B cell (primary cell): ENCODE results near the gene GPT2. TPM values are rescaled to one million over a fixed set of nuclear protein-coding genes. Genes with fewer than 3 reads are reported as not detected.

Source experiments
- ATAC-seq: fragments of 200-7000 bp; cut with Tn5 transposase; one replicate; pipeline ENCODE4 v1.10.0; 2021; ENCODE audit warnings: low read depth, mild to moderate bottlenecking, moderate number of reproducible peaks, moderate library complexity
- CTCF ChIA-PET: fragments of 350-600 bp; sonication (Branson Sonifier 250); formaldehyde crosslinking; loops from one replicate; lab custom pipeline; 2021; ENCODE audit warnings: antibody characterized with exemption, inconsistent platforms; lab: Charles Lee
- POLR2A ChIA-PET: fragments of 350-600 bp; sonication (Branson Sonifier 250); formaldehyde crosslinking; loops from one replicate; lab custom pipeline; 2021; ENCODE audit warnings: antibody characterized with exemption; lab: Charles Lee
- DNase-seq: peaks from one replicate; pipeline ENCODE4 v3.0.0; 2013
- H2AFZ ChIP-seq: 2 replicates; pipeline ENCODE4 v1.6.1; 2012; ENCODE audit warnings: mild to moderate bottlenecking, low read depth, low read length; ENCODE audit not compliant: insufficient read depth, poor library complexity, severe bottlenecking
- H3K27ac ChIP-seq, 2 donors: 1 replicate in 1 of 2; 2 replicates in 1 of 2; pipeline ENCODE4 v1.5.1; 2012 to 2013; ENCODE audit warnings: low read length in 2 of 2, mild to moderate bottlenecking in 2 of 2, moderate library complexity in 1 of 2
- H3K27me3 ChIP-seq, 4 experiments: fragments of 200-600 bp in 1 of 4; sonication (generic) in 1 of 4; replicated peaks in 1 of 4; 1 replicate in 2 of 4; 2 replicates in 2 of 4; pipeline versions ENCODE4 v1.6.1 to v1.7.0; 2013 to 2016; ENCODE audit warnings: low read length in 3 of 4, mild to moderate bottlenecking in 2 of 4, mixed read lengths in 1 of 4, moderate library complexity in 1 of 4; ENCODE audit not compliant: insufficient read depth in 4 of 4, control insufficient read depth in 3 of 4; ENCODE audit errors: control extremely low read depth in 1 of 4
- H3K36me3 ChIP-seq, 2 experiments: replicated peaks in 1 of 2; 1 replicate in 1 of 2; 2 replicates in 1 of 2; pipeline versions ENCODE4 v1.6.1 to v1.7.1; 2013; ENCODE audit warnings: low read length in 1 of 2; ENCODE audit not compliant: insufficient read depth in 2 of 2, control insufficient read depth in 1 of 2; ENCODE audit errors: control extremely low read depth in 1 of 2, extremely low read depth in 1 of 2
- H3K4me1 ChIP-seq, 2 donors: fragments of 200-600 bp in 1 of 2; sonication (generic) in 1 of 2; 1 replicate in 1 of 2; 2 replicates in 1 of 2; pipeline versions ENCODE4 v1.5.1 to v1.6.1; 2013 to 2017; ENCODE audit warnings: low read length in 2 of 2; ENCODE audit not compliant: control insufficient read depth in 2 of 2, insufficient read depth in 2 of 2
- H3K4me2 ChIP-seq: replicated peaks from 2 replicates; pipeline ENCODE3; 2012; ENCODE audit warnings: mild to moderate bottlenecking, low read depth, low read length; ENCODE audit not compliant: poor library complexity, severe bottlenecking
- H3K4me3 ChIP-seq, 5 experiments: fragments of 200-600 bp in 1 of 5; sonication (generic) in 1 of 5; 1 replicate in 3 of 5; 2 replicates in 2 of 5; pipeline versions ENCODE4 v1.5.1 to v1.7.0; 2011 to 2016; ENCODE audit warnings: low read length in 4 of 5, mild to moderate bottlenecking in 4 of 5, low read depth in 2 of 5, control low read depth in 1 of 5, moderate library complexity in 1 of 5; ENCODE audit not compliant: insufficient read depth in 1 of 5; ENCODE audit errors: control extremely low read depth in 1 of 5, extremely low read depth in 1 of 5
- H3K79me2 ChIP-seq: fragments of 200-600 bp; sonication (generic); one replicate; pipeline ENCODE4 v1.6.0; 2016; ENCODE audit warnings: low read length; ENCODE audit not compliant: control insufficient read depth, insufficient read depth
- H3K9ac ChIP-seq: fragments of 200-600 bp; sonication (generic); 2 replicates; pipeline ENCODE4 v1.6.1; 2017; ENCODE audit warnings: mild to moderate bottlenecking, low read length, moderate library complexity
- H3K9me3 ChIP-seq, 3 donors: one replicate each; pipeline versions ENCODE4 v1.6.1 to v1.7.1; 2013; ENCODE audit warnings: low read length in 2 of 3; ENCODE audit not compliant: control insufficient read depth in 2 of 3, insufficient read depth in 1 of 3; ENCODE audit errors: control extremely low read depth in 1 of 3
- H4K20me1 ChIP-seq: 2 replicates; pipeline ENCODE4 v1.6.0; 2012; ENCODE audit warnings: mild to moderate bottlenecking, low read length; ENCODE audit not compliant: insufficient read depth, control insufficient read depth, poor library complexity, severe bottlenecking
- H3K27ac Mint-ChIP-seq: one replicate; pipeline ENCODE4 v1.8.0; 2021; ENCODE audit warnings: mixed read lengths
- H3K27me3 Mint-ChIP-seq: one replicate; pipeline ENCODE4 v1.8.0; 2021; ENCODE audit warnings: mixed read lengths
- H3K4me1 Mint-ChIP-seq: one replicate; pipeline ENCODE4 v1.8.0; 2021; ENCODE audit warnings: mixed read lengths
- H3K4me3 Mint-ChIP-seq: one replicate; pipeline ENCODE4 v1.8.0; 2021; ENCODE audit warnings: mixed read lengths
- H3K9me3 Mint-ChIP-seq: one replicate; pipeline ENCODE4 v1.8.0; 2022; ENCODE audit warnings: mixed read lengths; ENCODE audit not compliant: insufficient read depth
- EZH2 ChIP-seq: IDR thresholded peaks from 2 replicates; pipeline ENCODE4 v1.6.1; 2012; ENCODE audit warnings: borderline replicate concordance, low read depth, mild to moderate bottlenecking, moderate library complexity, low read length; ENCODE audit not compliant: insufficient read depth, poor library complexity, severe bottlenecking
- WGBS: methylation state at CpG from one replicate; pipeline ENCODE4 v1.1.5; 2013; ENCODE audit warnings: missing lambda C conversion rate; ENCODE audit not compliant: insufficient coverage; 5-methylcytosine and 5-hydroxymethylcytosine counted together
- intact Hi-C: fragments of 100-400 bp; cut with micrococcal nuclease; formaldehyde crosslinking; loops from one replicate; pipeline ENCODE4 v1.10.0; 2022
- polyA plus RNA-seq: library from polyadenylated mRNA; depleted of rRNA; stranded (reverse); fragments of >200 nt; gene quantifications from 2 replicates; pipeline ENCODE4 v1.2.3, GENCODE V29; 2012
- total RNA-seq, 2 donors: library from RNA; stranded (reverse); fragments of 120-200 nt in 1 of 2; gene quantifications; 1 replicate in 1 of 2; 2 replicates in 1 of 2; pipeline versions ENCODE4 v1.2.3 to v1.2.4, GENCODE V29; 2013 to 2022
- TF ChIP-seq, protein P1 (sequence below): fragments of 200-600 bp; IDR thresholded peaks from one replicate; pipeline ENCODE4 v1.8.0; 2022; ENCODE audit warnings: antibody characterized with exemption, mild to moderate bottlenecking

The GPT2 gene
- total and polyA plus RNA-seq, 2 donors (not counting 1 experiment from before 2014, with no cell fraction given): 6.8 to 9.9 TPM

GRCh38 chr16:46895399-46896313 lies 11.5 kb downstream of the GPT2 start:
- H4K20me1 ChIP-seq: no peaks in the 10 kb centered on the region
- peaks cover 0 to 3% (median 0%) of the 10 kb centered on the region in 4 experiments for H3K27me3 ChIP-seq
- no peak for TF ChIP-seq EZH2
- TF ChIP-seq, protein P1, sequence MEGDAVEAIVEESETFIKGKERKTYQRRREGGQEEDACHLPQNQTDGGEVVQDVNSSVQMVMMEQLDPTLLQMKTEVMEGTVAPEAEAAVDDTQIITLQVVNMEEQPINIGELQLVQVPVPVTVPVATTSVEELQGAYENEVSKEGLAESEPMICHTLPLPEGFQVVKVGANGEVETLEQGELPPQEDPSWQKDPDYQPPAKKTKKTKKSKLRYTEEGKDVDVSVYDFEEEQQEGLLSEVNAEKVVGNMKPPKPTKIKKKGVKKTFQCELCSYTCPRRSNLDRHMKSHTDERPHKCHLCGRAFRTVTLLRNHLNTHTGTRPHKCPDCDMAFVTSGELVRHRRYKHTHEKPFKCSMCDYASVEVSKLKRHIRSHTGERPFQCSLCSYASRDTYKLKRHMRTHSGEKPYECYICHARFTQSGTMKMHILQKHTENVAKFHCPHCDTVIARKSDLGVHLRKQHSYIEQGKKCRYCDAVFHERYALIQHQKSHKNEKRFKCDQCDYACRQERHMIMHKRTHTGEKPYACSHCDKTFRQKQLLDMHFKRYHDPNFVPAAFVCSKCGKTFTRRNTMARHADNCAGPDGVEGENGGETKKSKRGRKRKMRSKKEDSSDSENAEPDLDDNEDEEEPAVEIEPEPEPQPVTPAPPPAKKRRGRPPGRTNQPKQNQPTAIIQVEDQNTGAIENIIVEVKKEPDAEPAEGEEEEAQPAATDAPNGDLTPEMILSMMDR: no peak
- H3K9ac ChIP-seq: no peak overlapping the region
- H3K4me3 Mint-ChIP-seq: no peak overlapping the region
- ChIA-PET POLR2A (no interaction called here), CTCF (interaction anchor here (0.7 to 1.8 kb wide), 2 partner anchors 21 to 42 kb away, joined by 3 to 7 read pairs; no protein-coding TSS in a partner anchor)
- H2AFZ ChIP-seq: no peak overlapping the region
- H3K27ac Mint-ChIP-seq: no peak overlapping the region
- ATAC-seq: no peak
- no peaks in the 10 kb centered on the region for H3K79me2 ChIP-seq
- no peak overlapping the region for H3K27ac ChIP-seq
- H3K4me2 ChIP-seq: no peak overlapping the region
- H3K9me3 Mint-ChIP-seq: no peaks in the 10 kb centered on the region
- no peaks in the 10 kb centered on the region for H3K27me3 Mint-ChIP-seq
- H3K9me3 ChIP-seq: no peaks in the 10 kb centered on the region
- H3K4me1 Mint-ChIP-seq: no peaks in the 10 kb centered on the region
- intact Hi-C loops: no loop called here
- no peaks in the 10 kb centered on the region for H3K36me3 ChIP-seq
- no peak overlapping the region for H3K4me3 ChIP-seq
- DNase-seq: no peak
- WGBS: 95% methylated on average over 6 of the region's 9 CpGs
- no peaks in the 10 kb centered on the region for H3K4me1 ChIP-seq

GRCh38 chr16:46896314-46896968 lies 12.3 kb downstream of the GPT2 start:
- intact Hi-C loops: no loop called here
- no peak for ATAC-seq
- no peaks in the 10 kb centered on the region for H3K79me2 ChIP-seq
- no peaks in the 10 kb centered on the region for H3K4me1 Mint-ChIP-seq
- no peaks in the 10 kb centered on the region for H4K20me1 ChIP-seq
- no peak overlapping the region for H2AFZ ChIP-seq
- no peaks in the 10 kb centered on the region for H3K4me1 ChIP-seq
- H3K4me3 Mint-ChIP-seq: no peak overlapping the region
- no peak overlapping the region for H3K4me3 ChIP-seq
- H3K36me3 ChIP-seq: no peaks in the 10 kb centered on the region
- no peaks in the 10 kb centered on the region for H3K9me3 ChIP-seq
- no peak overlapping the region for H3K9ac ChIP-seq
- no peak for DNase-seq
- POLR2A ChIA-PET: no interaction called here
- no peak overlapping the region for H3K4me2 ChIP-seq
- H3K27ac ChIP-seq: no peak overlapping the region
- no peak for TF ChIP-seq EZH2
- TF ChIP-seq, protein P1: no peak
- no peak overlapping the region for H3K27ac Mint-ChIP-seq
- peaks cover 0 to 3% (median 0%) of the 10 kb centered on the region in 4 experiments for H3K27me3 ChIP-seq
- CTCF ChIA-PET: interaction anchor here (0.7 kb wide), 1 partner anchor 20 kb away, joined by 3 read pairs; no protein-coding TSS in a partner anchor
- H3K27me3 Mint-ChIP-seq: no peaks in the 10 kb centered on the region
- H3K9me3 Mint-ChIP-seq: no peaks in the 10 kb centered on the region
- 96% methylated on average over 6 of the region's 7 CpGs for whole genome bisulfite sequencing
